ENCODE data around the gene GCN1. TPM values are rescaled to one million over a fixed set of nuclear protein-coding genes. Genes with fewer than 3 reads are reported as not detected.
"Not testable (repeated sequence)": the region's sequence is repeated elsewhere in the genome, so short reads cannot be mapped to it uniquely, and the experiment has no call there.

The GCN1 gene
- total RNA-seq, 6 experiments from 2014 or later: 76.5 to 102 (median 83.1) TPM

- DNase-seq: no peak
These were observed 9.7 kb upstream of the GCN1 start for GRCh38 chr12:120204171-120204570.

GRCh38 chr12:120200364-120200800 is 5.9 kb upstream of the GCN1 start:
- H3K9me3 Mint-ChIP-seq: peaks cover 16% of the 10 kb centered on the region

More at GRCh38 chr12:120204171-120204570, 9.7 kb upstream of the GCN1 start:
- Mint-ChIP-seq H3K4me3 (no peak overlapping the region), H3K4me1 (ENCODE audit: low read depth) (peaks cover 15% of the 10 kb centered on the region), H3K9me3 (peaks cover 15% of the 10 kb centered on the region), H3K27ac (no peak overlapping the region), H3K36me3 (ENCODE audit: low read depth) (peaks cover 26% of the 10 kb centered on the region), H3K27me3 (ENCODE audit: insufficient read depth) (peaks cover 26% of the 10 kb centered on the region)
- TF ChIP-seq CTCF (IDR thresholded peaks at IDR 0.05): no peak

GRCh38 chr12:120199595-120200306 is 5.2 kb upstream of the GCN1 start:
- H3K4me1 Mint-ChIP-seq (ENCODE audit: low read depth): peaks cover 48% of the 10 kb centered on the region
- peaks cover 44% of the 10 kb centered on the region for H3K36me3 Mint-ChIP-seq (ENCODE audit: low read depth)
- peaks cover 16% of the 10 kb centered on the region for H3K9me3 Mint-ChIP-seq

More at GRCh38 chr12:120200364-120200800, 5.9 kb upstream of the GCN1 start:
- no peak for DNase-seq
- Mint-ChIP-seq H3K4me3 (peak overlapping the region; percentile 100), H3K27me3 (ENCODE audit: insufficient read depth) (peaks cover 25% of the 10 kb centered on the region), H3K4me1 (ENCODE audit: low read depth) (peaks cover 42% of the 10 kb centered on the region), H3K27ac (peak overlapping the region; percentile 99), H3K36me3 (ENCODE audit: low read depth) (peaks cover 44% of the 10 kb centered on the region)
- TF ChIP-seq CTCF (IDR thresholded peaks at IDR 0.05): no peak

GRCh38 chr12:120199025-120199424 is 4.5 kb upstream of the GCN1 start:
- H3K27me3 Mint-ChIP-seq (ENCODE audit: insufficient read depth): peaks cover 28% of the 10 kb centered on the region
- H3K27ac Mint-ChIP-seq: peak overlapping the region; percentile 99
- peaks cover 44% of the 10 kb centered on the region for H3K36me3 Mint-ChIP-seq (ENCODE audit: low read depth)
- H3K4me3 Mint-ChIP-seq: peak overlapping the region; percentile 100
- no peak for DNase-seq
- H3K9me3 Mint-ChIP-seq: peaks cover 16% of the 10 kb centered on the region
- no peak for TF ChIP-seq CTCF (IDR thresholded peaks at IDR 0.05)
- peaks cover 49% of the 10 kb centered on the region for H3K4me1 Mint-ChIP-seq (ENCODE audit: low read depth)

More at GRCh38 chr12:120199595-120200306, 5.2 kb upstream of the GCN1 start:
- peak overlapping the region; percentile 100 for H3K4me3 Mint-ChIP-seq
- H3K27me3 Mint-ChIP-seq (ENCODE audit: insufficient read depth): peaks cover 27% of the 10 kb centered on the region
- DNase-seq: peak; percentile 57
- no peak for TF ChIP-seq CTCF (IDR thresholded peaks at IDR 0.05)
- H3K27ac Mint-ChIP-seq: peak overlapping the region; percentile 99

GRCh38 chr12:120197542-120197887 is 3.0 kb upstream of the GCN1 start:
- Mint-ChIP-seq H3K27me3 (ENCODE audit: insufficient read depth) (peaks cover 29% of the 10 kb centered on the region), H3K27ac (peak overlapping the region; percentile 99), H3K36me3 (ENCODE audit: low read depth) (peaks cover 50% of the 10 kb centered on the region), H3K9me3 (peaks cover 16% of the 10 kb centered on the region), H3K4me3 (peak overlapping the region; percentile 46), H3K4me1 (ENCODE audit: low read depth) (peaks cover 54% of the 10 kb centered on the region)
- DNase-seq: no peak
- TF ChIP-seq CTCF (IDR thresholded peaks at IDR 0.05): no peak

GRCh38 chr12:120196817-120197541 is 2.5 kb upstream of the GCN1 start:
- Mint-ChIP-seq H3K27ac (peak overlapping the region; percentile 99), H3K27me3 (ENCODE audit: insufficient read depth) (peaks cover 29% of the 10 kb centered on the region), H3K4me1 (ENCODE audit: low read depth) (peaks cover 51% of the 10 kb centered on the region), H3K4me3 (peak overlapping the region; percentile 46), H3K36me3 (ENCODE audit: low read depth) (peaks cover 50% of the 10 kb centered on the region), H3K9me3 (peaks cover 16% of the 10 kb centered on the region)
- DNase-seq: not testable (repeated sequence)
